ENCODE results near the gene CYP4F11. TPM values are rescaled to one million over a fixed set of nuclear protein-coding genes. Genes with fewer than 3 reads are reported as not detected.
"Not testable (repeated sequence)": the region's sequence is repeated elsewhere in the genome, so short reads cannot be mapped to it uniquely, and the experiment has no call there.

The CYP4F11 gene
- total and polyA plus RNA-seq, 2 donors: 0.07 TPM; not detected in 1

DNA sequence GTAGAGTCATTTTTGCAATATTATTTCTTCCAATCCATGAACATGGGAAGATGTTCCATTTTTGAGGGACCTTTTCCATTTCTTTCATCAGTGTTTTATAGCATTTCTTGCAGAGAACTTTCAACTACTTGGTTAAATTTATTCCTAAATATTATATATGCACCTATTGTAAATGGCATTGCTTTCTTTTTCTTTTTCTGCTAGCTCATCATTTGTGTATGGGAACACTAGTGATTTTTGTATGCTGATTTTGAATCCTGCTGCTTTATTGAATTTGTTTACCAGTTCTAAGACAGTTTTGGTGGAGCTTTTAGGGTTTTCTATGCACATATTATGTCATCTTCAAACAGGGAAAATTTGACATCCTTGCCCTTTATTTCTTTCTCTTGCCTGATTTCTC lies 29.3 kb downstream of the CYP4F11 start:
- H3K4me3 ChIP-seq (ENCODE audit: low read length in 2 of 2): no peak overlapping the region
- DNase-seq (ENCODE audit: low read depth in 6 of 9, low spot score in 9 of 9): no peak
- peaks cover 0 to 4% of the 10 kb centered on the region in 2 donors for H3K4me1 ChIP-seq (ENCODE audit: control insufficient read depth in 2 of 2, insufficient read depth in 2 of 2, low read length in 2 of 2)
- H3K36me3 ChIP-seq (ENCODE audit: control insufficient read depth in 2 of 2, insufficient read depth in 2 of 2, low read length in 1 of 2): no peaks in the 10 kb centered on the region
- peaks cover 0 to 4% of the 10 kb centered on the region in 2 donors for H3K9me3 ChIP-seq (ENCODE audit: control insufficient read depth in 2 of 2, insufficient read depth in 1 of 2, low read length in 1 of 2)
- H3K27me3 ChIP-seq (ENCODE audit: control insufficient read depth in 2 of 2, insufficient read depth in 1 of 2, low read length in 1 of 2): peaks cover 0 to under 1% of the 10 kb centered on the region in 2 donors
- H3K27ac ChIP-seq (ENCODE audit: low read depth in 1 of 2, low read length in 1 of 2): no peak overlapping the region

DNA sequence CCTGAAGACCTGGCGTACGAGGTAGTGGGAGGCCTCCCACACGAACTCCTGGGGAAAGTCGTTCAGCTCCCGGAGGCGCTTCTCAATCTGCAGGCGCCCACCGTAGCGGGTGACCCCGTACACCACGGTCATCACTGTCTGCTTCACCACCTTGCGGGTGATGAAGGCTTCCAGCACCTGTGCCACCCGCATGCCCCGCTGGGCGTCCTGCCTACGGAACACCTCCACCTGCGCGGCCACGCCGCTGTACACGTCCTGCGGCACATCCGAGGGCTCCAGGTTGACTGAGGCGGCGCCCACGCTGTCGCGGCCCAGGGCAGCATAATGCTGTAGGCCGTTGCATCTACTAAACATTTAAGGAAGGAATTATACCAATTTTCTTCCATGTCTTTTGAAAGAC lies 31.4 kb downstream of the CYP4F11 start:
- 93% methylated on average over 29 of the region's 29 CpGs for WGBS
- not testable (repeated sequence) for H3K4me1 ChIP-seq (ENCODE audit: control insufficient read depth in 2 of 2, insufficient read depth in 2 of 2, low read length in 2 of 2); H3K4me3 ChIP-seq (ENCODE audit: low read length in 2 of 2); H3K36me3 ChIP-seq (ENCODE audit: control insufficient read depth in 2 of 2, insufficient read depth in 2 of 2, low read length in 1 of 2); H3K27ac ChIP-seq (ENCODE audit: low read depth in 1 of 2, low read length in 1 of 2); DNase-seq (ENCODE audit: low read depth in 6 of 9, low spot score in 9 of 9); H3K27me3 ChIP-seq (ENCODE audit: control insufficient read depth in 2 of 2, insufficient read depth in 1 of 2, low read length in 1 of 2); H3K9me3 ChIP-seq (ENCODE audit: control insufficient read depth in 2 of 2, insufficient read depth in 1 of 2, low read length in 1 of 2)

DNA sequence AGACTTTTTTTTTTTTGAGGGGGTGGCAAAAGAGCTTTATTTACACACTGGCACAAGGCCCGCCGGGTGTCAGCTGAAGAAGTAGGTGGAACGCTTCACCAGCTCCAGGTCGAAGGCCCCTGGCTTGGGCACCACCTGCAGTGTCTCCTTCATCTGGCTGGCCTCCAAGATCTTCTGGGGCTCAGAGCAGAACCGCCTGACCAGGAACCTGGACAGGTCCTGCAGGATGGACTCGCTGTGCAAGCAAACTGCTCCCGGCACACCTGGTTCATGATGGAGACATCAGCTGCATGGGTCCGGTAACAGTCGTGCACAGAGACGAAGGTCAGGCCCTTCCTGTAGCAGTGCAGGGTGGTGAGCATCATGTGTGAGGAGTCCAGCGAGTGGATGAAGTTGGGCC lies 32.1 kb downstream of the CYP4F11 start:
- peaks cover 0 to 4% of the 10 kb centered on the region in 2 donors for H3K9me3 ChIP-seq (ENCODE audit: control insufficient read depth in 2 of 2, insufficient read depth in 1 of 2, low read length in 1 of 2)
- no peak overlapping the region for H3K4me3 ChIP-seq (ENCODE audit: low read length in 2 of 2)
- no peak for DNase-seq (ENCODE audit: low read depth in 6 of 9, low spot score in 9 of 9)
- H3K27ac ChIP-seq (ENCODE audit: low read depth in 1 of 2, low read length in 1 of 2): no peak overlapping the region
- H3K27me3 ChIP-seq (ENCODE audit: control insufficient read depth in 2 of 2, insufficient read depth in 1 of 2, low read length in 1 of 2): peaks cover 0 to 10% of the 10 kb centered on the region in 2 donors
- H3K36me3 ChIP-seq (ENCODE audit: control insufficient read depth in 2 of 2, insufficient read depth in 2 of 2, low read length in 1 of 2): no peaks in the 10 kb centered on the region
- 92% methylated on average over 11 of the region's 11 CpGs for WGBS
- H3K4me1 ChIP-seq (ENCODE audit: control insufficient read depth in 2 of 2, insufficient read depth in 2 of 2, low read length in 2 of 2): peaks cover 0 to 4% of the 10 kb centered on the region in 2 donors

DNA sequence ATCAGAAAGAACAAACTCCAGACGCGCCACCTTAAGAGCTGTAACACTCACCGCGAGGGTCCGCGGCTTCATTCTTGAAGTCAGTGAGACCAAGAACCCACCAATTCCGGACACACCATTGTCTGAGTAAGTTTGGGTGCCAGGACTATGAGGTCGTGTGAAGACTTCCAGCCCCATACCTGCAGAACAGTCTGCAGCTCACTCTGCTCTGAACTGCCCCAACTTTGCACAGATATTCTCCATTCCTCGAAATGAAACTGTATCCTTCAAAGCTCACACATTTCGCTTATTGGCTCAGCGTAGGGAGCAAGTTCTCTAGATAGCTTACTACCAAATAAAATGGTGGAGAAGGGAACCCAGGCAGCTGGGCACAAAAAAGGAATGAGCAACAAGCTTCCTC lies 33.8 kb downstream of the CYP4F11 start:
- peak in 1 of 9 donors; percentile 13 for DNase-seq (ENCODE audit: low read depth in 6 of 9, low spot score in 9 of 9)
- Histone ChIP-seq H3K9me3 (ENCODE audit: control insufficient read depth in 2 of 2, insufficient read depth in 1 of 2, low read length in 1 of 2) (peaks cover 0 to 4% of the 10 kb centered on the region in 2 donors), H3K4me3 (ENCODE audit: low read length in 2 of 2) (no peak overlapping the region), H3K36me3 (ENCODE audit: control insufficient read depth in 2 of 2, insufficient read depth in 2 of 2, low read length in 1 of 2) (no peaks in the 10 kb centered on the region), H3K27me3 (ENCODE audit: control insufficient read depth in 2 of 2, insufficient read depth in 1 of 2, low read length in 1 of 2) (peaks cover 0 to 10% of the 10 kb centered on the region in 2 donors), H3K27ac (ENCODE audit: low read depth in 1 of 2, low read length in 1 of 2) (no peak overlapping the region), H3K4me1 (ENCODE audit: control insufficient read depth in 2 of 2, insufficient read depth in 2 of 2, low read length in 2 of 2) (peaks cover 0 to 4% of the 10 kb centered on the region in 2 donors)
- WGBS: 62% methylated on average over 11 of the region's 11 CpGs

DNA sequence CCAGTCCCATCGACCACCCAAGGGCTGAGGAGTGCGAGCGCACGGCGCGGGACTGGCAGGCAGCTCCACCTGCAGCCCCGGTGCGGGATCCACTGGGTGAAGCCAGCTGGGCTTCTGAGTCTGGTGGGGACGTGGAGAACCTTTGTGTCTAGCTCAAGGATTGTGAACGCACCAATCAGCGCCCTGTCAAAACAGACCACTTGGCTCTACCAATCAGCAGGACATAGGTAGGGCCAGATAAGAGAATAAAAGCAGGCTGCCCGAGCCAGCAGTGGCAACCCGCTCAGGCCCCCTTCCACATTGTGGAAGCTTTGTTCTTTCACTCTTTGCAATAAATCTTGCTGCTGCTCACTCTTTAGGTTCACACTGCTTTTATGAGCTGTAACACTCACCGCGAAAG lies 34.3 kb downstream of the CYP4F11 start:
- not testable (repeated sequence) for H3K27ac ChIP-seq (ENCODE audit: low read depth in 1 of 2, low read length in 1 of 2); H3K36me3 ChIP-seq (ENCODE audit: control insufficient read depth in 2 of 2, insufficient read depth in 2 of 2, low read length in 1 of 2); DNase-seq (ENCODE audit: low read depth in 6 of 9, low spot score in 9 of 9); H3K27me3 ChIP-seq (ENCODE audit: control insufficient read depth in 2 of 2, insufficient read depth in 1 of 2, low read length in 1 of 2); H3K9me3 ChIP-seq (ENCODE audit: control insufficient read depth in 2 of 2, insufficient read depth in 1 of 2, low read length in 1 of 2); H3K4me3 ChIP-seq (ENCODE audit: low read length in 2 of 2); H3K4me1 ChIP-seq (ENCODE audit: control insufficient read depth in 2 of 2, insufficient read depth in 2 of 2, low read length in 2 of 2)
- 25% methylated on average over 15 of the region's 15 CpGs for WGBS

DNA sequence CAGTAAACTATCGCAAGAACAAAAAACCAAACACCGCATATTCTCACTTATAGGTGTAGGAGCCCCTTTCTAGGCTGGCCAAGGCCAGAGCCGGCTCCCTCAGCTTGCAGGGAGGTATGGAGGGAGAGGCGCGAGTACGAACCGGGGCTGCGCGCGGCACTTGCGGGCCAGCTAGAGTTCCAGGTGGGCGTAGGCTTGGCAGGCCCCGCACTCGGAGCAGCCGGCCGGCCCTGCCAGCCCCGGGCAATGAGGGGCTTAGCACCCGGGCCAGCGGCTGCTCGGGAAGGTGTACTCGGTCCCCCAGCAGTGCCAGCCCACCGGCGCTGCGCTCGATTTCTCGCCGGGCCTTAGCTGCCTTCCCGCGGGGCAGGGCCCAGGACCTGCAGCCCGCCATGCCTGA lies 34.8 kb downstream of the CYP4F11 start:
- WGBS: 17% methylated on average over 30 of the region's 30 CpGs
- H3K9me3 ChIP-seq (ENCODE audit: control insufficient read depth in 2 of 2, insufficient read depth in 1 of 2, low read length in 1 of 2); H3K36me3 ChIP-seq (ENCODE audit: control insufficient read depth in 2 of 2, insufficient read depth in 2 of 2, low read length in 1 of 2); H3K27me3 ChIP-seq (ENCODE audit: control insufficient read depth in 2 of 2, insufficient read depth in 1 of 2, low read length in 1 of 2); DNase-seq (ENCODE audit: low read depth in 6 of 9, low spot score in 9 of 9); H3K4me1 ChIP-seq (ENCODE audit: control insufficient read depth in 2 of 2, insufficient read depth in 2 of 2, low read length in 2 of 2); H3K4me3 ChIP-seq (ENCODE audit: low read length in 2 of 2); H3K27ac ChIP-seq (ENCODE audit: low read depth in 1 of 2, low read length in 1 of 2): not testable (repeated sequence)

DNA sequence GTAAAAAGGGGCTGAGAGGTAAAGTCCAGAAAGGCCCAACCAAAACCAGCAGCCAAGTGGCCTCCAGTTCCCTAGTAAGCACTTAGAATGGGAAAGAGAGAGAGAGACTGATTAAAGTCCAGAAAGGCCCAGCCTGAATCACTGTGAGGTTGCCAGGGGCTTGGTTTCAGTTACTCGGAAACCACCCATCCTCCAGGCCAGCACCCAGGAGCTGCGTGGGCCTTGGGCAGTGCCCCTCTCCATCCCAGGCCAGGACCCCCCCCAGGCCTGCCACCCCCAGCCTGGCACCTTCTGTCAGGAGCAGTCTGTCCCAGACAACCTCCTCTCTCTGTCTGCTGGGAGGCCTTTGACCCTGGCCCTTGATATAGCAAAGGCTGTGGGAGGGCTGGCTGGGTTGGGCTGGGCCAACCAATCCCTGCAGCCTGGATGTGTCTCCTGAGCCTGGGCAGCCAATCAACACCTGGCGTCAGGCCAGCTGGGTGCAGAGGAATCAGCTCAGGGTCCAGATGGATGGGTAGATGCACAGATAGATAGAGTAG lies 36.5 kb downstream of the CYP4F11 start, which contains the start of gene CYP4F2:
CYP4F2 (minus strand) TSS at position 337 of the 539 bp plus-strand sequence. CDS start 463 bp downstream, outside the sequence.
- WGBS: 95% methylated on average over 3 of the region's 3 CpGs
- H3K36me3 ChIP-seq (ENCODE audit: control insufficient read depth in 2 of 2, insufficient read depth in 2 of 2, low read length in 1 of 2): no peaks in the 10 kb centered on the region
- no peaks in the 10 kb centered on the region for H3K9me3 ChIP-seq (ENCODE audit: control insufficient read depth in 2 of 2, insufficient read depth in 1 of 2, low read length in 1 of 2)
- H3K27ac ChIP-seq (ENCODE audit: low read depth in 1 of 2, low read length in 1 of 2): no peak within 1 kb of the TSS
- peaks cover 0 to 4% of the 10 kb centered on the region in 2 donors for H3K4me1 ChIP-seq (ENCODE audit: control insufficient read depth in 2 of 2, insufficient read depth in 2 of 2, low read length in 2 of 2)
- peaks cover 0 to 10% of the 10 kb centered on the region in 2 donors for H3K27me3 ChIP-seq (ENCODE audit: control insufficient read depth in 2 of 2, insufficient read depth in 1 of 2, low read length in 1 of 2)
- H3K4me3 ChIP-seq (ENCODE audit: low read length in 2 of 2): no peak within 1 kb of the TSS
- no peak for DNase-seq (ENCODE audit: low read depth in 6 of 9, low spot score in 9 of 9)

DNA sequence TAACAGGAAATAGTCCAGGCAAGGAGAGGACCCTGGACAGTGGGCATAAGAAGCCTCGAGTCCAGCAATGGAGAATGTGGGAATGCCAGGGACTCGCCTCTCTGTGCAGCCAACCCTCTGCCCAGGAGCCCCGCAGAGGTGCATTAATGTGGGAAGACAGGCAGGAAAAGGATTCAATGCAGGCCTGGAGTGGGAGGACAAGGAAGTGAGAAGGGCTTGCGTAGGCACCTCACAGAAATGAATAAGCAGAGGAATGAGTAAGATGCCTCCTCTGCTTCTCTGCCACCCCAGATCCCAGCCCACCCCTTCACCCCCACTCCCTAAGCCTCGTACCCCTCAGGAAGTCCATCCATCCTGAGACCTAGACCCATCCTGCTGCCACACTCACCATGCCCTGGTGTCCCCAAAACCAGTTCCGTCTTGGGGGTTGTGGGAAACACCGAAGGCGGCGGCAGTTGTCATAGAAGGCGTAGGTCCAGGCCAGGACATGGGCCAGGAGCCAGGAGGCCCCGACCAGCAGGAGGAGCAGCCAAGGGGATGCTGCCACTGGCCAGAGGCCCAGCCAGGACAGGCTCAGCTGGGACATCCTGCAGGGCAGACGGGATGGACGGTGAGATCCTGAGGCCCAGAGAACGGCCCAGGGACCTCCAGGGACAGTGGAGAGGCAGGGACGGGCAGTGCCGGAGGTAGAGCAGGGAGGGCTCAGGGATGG lies 37.1 kb downstream of the CYP4F11 start:
- Histone ChIP-seq H3K27me3 (ENCODE audit: control insufficient read depth in 2 of 2, insufficient read depth in 1 of 2, low read length in 1 of 2) (peaks cover 0 to 10% of the 10 kb centered on the region in 2 donors), H3K4me3 (ENCODE audit: low read length in 2 of 2) (no peak overlapping the region), H3K4me1 (ENCODE audit: control insufficient read depth in 2 of 2, insufficient read depth in 2 of 2, low read length in 2 of 2) (peaks cover 0 to 4% of the 10 kb centered on the region in 2 donors), H3K9me3 (ENCODE audit: control insufficient read depth in 2 of 2, insufficient read depth in 1 of 2, low read length in 1 of 2) (no peaks in the 10 kb centered on the region), H3K36me3 (ENCODE audit: control insufficient read depth in 2 of 2, insufficient read depth in 2 of 2, low read length in 1 of 2) (no peaks in the 10 kb centered on the region), H3K27ac (ENCODE audit: low read depth in 1 of 2, low read length in 1 of 2) (no peak overlapping the region)
- no peak for DNase-seq (ENCODE audit: low read depth in 6 of 9, low spot score in 9 of 9)
- 94% methylated on average over 16 of the region's 16 CpGs for WGBS

DNA sequence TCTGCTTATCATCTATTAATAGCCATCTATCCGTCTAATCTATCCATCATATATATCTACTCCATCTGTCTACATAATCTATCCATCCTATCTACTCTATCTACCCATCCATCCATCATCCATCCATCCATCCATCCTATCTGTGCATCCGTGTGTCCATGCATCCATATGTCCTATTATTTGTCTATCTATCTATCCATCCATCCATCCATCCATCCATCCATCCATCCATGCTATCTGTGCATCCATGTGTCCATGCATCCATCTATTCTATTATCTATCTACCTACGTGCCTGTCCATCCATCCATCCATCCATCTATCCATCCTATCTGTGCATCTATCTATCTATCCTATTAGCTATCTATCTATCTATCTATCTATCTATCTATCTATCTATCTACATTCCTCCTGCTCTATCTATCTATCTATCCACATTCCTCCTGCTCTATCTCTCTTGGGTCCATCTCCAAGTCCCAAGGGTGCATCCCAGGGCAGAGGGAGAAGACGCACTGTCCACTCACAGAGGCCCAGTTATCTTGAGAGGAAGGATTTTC lies 38.4 kb downstream of the CYP4F11 start:
- 95% methylated on average over 4 of the region's 4 CpGs for WGBS
- no peak for DNase-seq (ENCODE audit: low read depth in 6 of 9, low spot score in 9 of 9)

More for the DNA sequence above, 38.4 kb downstream of the CYP4F11 start:
- H3K4me3 ChIP-seq (ENCODE audit: low read length in 2 of 2): no peak overlapping the region
- no peaks in the 10 kb centered on the region for H3K36me3 ChIP-seq (ENCODE audit: control insufficient read depth in 2 of 2, insufficient read depth in 2 of 2, low read length in 1 of 2)
- H3K27ac ChIP-seq (ENCODE audit: low read depth in 1 of 2, low read length in 1 of 2): no peak overlapping the region
- H3K4me1 ChIP-seq (ENCODE audit: control insufficient read depth in 2 of 2, insufficient read depth in 2 of 2, low read length in 2 of 2): peaks cover 0 to 4% of the 10 kb centered on the region in 2 donors
- H3K27me3 ChIP-seq (ENCODE audit: control insufficient read depth in 2 of 2, insufficient read depth in 1 of 2, low read length in 1 of 2): peaks cover 0 to 10% of the 10 kb centered on the region in 2 donors
- no peaks in the 10 kb centered on the region for H3K9me3 ChIP-seq (ENCODE audit: control insufficient read depth in 2 of 2, insufficient read depth in 1 of 2, low read length in 1 of 2)

All from thymus (tissue), 11 donors.